OCI-LY1 (cell line): ENCODE results near the gene TRIM72.

Experiments used
- H2AFZ ChIP-seq: fragments of 200-600 bp; sonication (generic), shearing (Covaris generic); 2 replicates; pipeline ENCODE4 v1.6.0; 2014; ENCODE audit warnings: antibody characterized with exemption, mild to moderate bottlenecking, low read length
- H3F3A ChIP-seq: fragments of 200-600 bp; sonication (generic), shearing (Covaris generic); 2 replicates; pipeline ENCODE4 v1.6.0; 2014; ENCODE audit warnings: mild to moderate bottlenecking, antibody characterized with exemption, low read length, moderate library complexity; ENCODE audit not compliant: insufficient read depth
- H3K27ac ChIP-seq: fragments of 200-600 bp; sonication (generic); 2 replicates; pipeline ENCODE4 v1.5.1; 2014; ENCODE audit warnings: low read length, mixed run types, mild to moderate bottlenecking, low read depth; ENCODE audit not compliant: poor library complexity, severe bottlenecking
- H3K27me3 ChIP-seq: fragments of 200-600 bp; sonication (generic); 2 replicates; pipeline ENCODE4 v1.6.0; 2014; ENCODE audit warnings: antibody characterized with exemption, mild to moderate bottlenecking, low read length, moderate library complexity; ENCODE audit not compliant: insufficient read depth
- H3K36me3 ChIP-seq: fragments of 200-600 bp; sonication (generic); 2 replicates; pipeline ENCODE4 v1.6.1; 2014; ENCODE audit warnings: mild to moderate bottlenecking, antibody characterized with exemption, low read length, moderate library complexity, mixed read lengths; ENCODE audit not compliant: insufficient read depth
- H3K4me1 ChIP-seq: fragments of 200-600 bp; sonication (generic); 2 replicates; pipeline ENCODE4 v1.5.1; 2014; ENCODE audit warnings: mild to moderate bottlenecking, low read length, moderate library complexity; ENCODE audit not compliant: insufficient read depth, severe bottlenecking
- H3K4me2 ChIP-seq: fragments of 200-600 bp; sonication (generic), shearing (Covaris generic); 2 replicates; pipeline ENCODE4 v1.6.1; 2014; ENCODE audit warnings: low read length
- H3K4me3 ChIP-seq: fragments of 200-600 bp; sonication (generic); 2 replicates; pipeline ENCODE4 v1.5.1; 2014; ENCODE audit warnings: low read length, low read depth, mild to moderate bottlenecking, mixed read lengths; ENCODE audit not compliant: poor library complexity, severe bottlenecking
- H3K79me2 ChIP-seq: fragments of 200-600 bp; shearing (Covaris generic); 2 replicates; pipeline ENCODE4 v1.6.1; 2016; ENCODE audit warnings: mixed run types, low read length, mixed read lengths; ENCODE audit not compliant: insufficient read depth
- H3K9ac ChIP-seq: fragments of 200-600 bp; sonication (generic), shearing (Covaris generic); 2 replicates; pipeline ENCODE4 v1.6.1; 2014; ENCODE audit warnings: mild to moderate bottlenecking, low read length, mixed read lengths
- H3K9me2 ChIP-seq: fragments of 200-600 bp; sonication (generic), shearing (Covaris generic); 2 replicates; pipeline ENCODE4 v1.6.1; 2014; ENCODE audit warnings: low read depth, mild to moderate bottlenecking, low read length, mixed read lengths
- H3K9me3 ChIP-seq: fragments of 200-600 bp; shearing (Covaris generic); 2 replicates; pipeline ENCODE4 v1.6.1; 2014; ENCODE audit warnings: low read length, mixed read lengths
- H4K20me1 ChIP-seq: fragments of 200-600 bp; sonication (generic), shearing (Covaris generic); 2 replicates; pipeline ENCODE4 v1.6.0; 2016; ENCODE audit warnings: mild to moderate bottlenecking, low read length; ENCODE audit not compliant: insufficient read depth
- EZH2 ChIP-seq: fragments of 200-600 bp; sonication (generic), shearing (Covaris generic); IDR thresholded peaks from 2 replicates; pipeline ENCODE4 v1.8.0; 2017; ENCODE audit warnings: borderline replicate concordance, mixed run types, mild to moderate bottlenecking, antibody characterized with exemption, low read length, moderate library complexity, mixed read lengths
- TF ChIP-seq, protein P1 (sequence below): fragments of 200-600 bp; sonication (generic), shearing (Covaris generic); IDR thresholded peaks from 2 replicates; pipeline ENCODE4 v1.5.1; 2017; ENCODE audit warnings: mild to moderate bottlenecking, antibody characterized with exemption, low read length, moderate library complexity, mixed read lengths

Gene TRIM72

DNA sequence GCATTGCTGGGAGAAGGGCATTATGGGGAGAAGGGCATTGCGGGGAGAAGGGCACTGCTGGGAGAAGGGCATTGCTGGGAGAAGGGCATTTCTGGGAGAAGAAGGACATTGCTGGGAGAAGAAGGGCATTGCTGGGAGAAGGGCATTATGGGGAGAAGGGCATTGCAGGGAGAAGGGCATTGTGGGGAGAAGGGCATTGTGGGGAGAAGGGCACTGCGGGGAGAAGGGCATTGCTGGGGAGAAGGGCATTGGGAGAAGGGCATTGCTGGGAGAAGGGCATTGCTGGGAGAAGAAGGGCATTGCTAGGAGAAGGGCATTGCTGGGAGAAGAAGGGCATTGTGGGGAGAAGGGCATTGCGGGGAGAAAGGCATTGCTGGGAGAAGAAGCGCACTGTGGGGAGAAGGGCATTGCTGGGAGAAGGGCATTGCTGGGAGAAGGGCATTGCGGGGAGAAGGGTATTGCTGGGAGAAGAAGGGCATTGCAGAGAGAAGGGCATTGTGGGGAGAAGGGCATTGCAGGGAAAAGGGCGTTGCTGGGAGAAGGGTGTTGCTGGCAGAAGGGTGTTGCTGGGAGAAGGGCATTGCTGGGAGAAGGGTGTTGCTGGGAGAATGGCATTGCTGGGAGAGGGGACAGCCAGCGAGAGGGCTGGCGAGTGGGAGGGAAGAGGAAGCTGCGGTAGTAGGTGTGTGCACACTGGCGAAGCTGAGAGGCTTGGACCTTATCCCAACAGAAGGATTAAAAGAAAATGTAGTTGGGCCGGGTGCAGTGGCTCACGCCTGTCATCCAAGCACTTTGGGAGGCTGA is 7.6 kb downstream of the TRIM72 start:
- no peaks in the 10 kb centered on the region for H3K79me2 ChIP-seq
- no peaks in the 10 kb centered on the region for H3K36me3 ChIP-seq
- H3K9ac ChIP-seq, result no peak overlapping the region
- H3K27ac ChIP-seq, result no peak overlapping the region
- no peaks in the 10 kb centered on the region for H4K20me1 ChIP-seq
- H3K9me3 ChIP-seq, result no peaks in the 10 kb centered on the region
- no peak overlapping the region for H2AFZ ChIP-seq
- no peaks in the 10 kb centered on the region for H3K27me3 ChIP-seq
- H3K4me2 ChIP-seq, result no peak overlapping the region
- H3K9me2 ChIP-seq, result no peaks in the 10 kb centered on the region
- no peak for TF ChIP-seq EZH2
- TF ChIP-seq, protein P1, sequence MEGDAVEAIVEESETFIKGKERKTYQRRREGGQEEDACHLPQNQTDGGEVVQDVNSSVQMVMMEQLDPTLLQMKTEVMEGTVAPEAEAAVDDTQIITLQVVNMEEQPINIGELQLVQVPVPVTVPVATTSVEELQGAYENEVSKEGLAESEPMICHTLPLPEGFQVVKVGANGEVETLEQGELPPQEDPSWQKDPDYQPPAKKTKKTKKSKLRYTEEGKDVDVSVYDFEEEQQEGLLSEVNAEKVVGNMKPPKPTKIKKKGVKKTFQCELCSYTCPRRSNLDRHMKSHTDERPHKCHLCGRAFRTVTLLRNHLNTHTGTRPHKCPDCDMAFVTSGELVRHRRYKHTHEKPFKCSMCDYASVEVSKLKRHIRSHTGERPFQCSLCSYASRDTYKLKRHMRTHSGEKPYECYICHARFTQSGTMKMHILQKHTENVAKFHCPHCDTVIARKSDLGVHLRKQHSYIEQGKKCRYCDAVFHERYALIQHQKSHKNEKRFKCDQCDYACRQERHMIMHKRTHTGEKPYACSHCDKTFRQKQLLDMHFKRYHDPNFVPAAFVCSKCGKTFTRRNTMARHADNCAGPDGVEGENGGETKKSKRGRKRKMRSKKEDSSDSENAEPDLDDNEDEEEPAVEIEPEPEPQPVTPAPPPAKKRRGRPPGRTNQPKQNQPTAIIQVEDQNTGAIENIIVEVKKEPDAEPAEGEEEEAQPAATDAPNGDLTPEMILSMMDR, result no peak
- H3K4me1 ChIP-seq, result no peaks in the 10 kb centered on the region
- no peak overlapping the region for H3K4me3 ChIP-seq
- H3F3A ChIP-seq, result no peaks in the 10 kb centered on the region

DNA sequence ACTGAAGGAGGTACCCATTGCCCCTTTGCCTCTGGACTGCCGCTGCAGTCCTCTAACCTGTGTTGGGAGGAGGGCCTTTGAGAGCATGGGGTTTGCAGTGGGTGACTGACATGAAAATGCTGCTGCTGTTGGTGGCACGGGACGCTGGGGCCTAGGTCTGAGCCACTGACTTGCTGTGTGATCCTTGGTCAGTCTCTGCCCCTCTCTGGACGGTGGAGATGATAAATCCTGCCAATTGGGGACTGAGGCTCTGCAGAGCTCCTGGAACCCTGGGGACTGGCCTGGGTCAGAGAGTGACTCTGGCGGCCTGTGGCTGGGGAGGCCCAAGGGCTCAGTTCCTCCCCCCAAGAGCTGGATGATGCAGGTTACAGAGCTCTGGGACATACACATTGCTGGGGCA is 9.1 kb downstream of the TRIM72 start:
- TF ChIP-seq EZH2, result no peak
- TF ChIP-seq, protein P1, result no peak
- no peak overlapping the region for H2AFZ ChIP-seq

DNA sequence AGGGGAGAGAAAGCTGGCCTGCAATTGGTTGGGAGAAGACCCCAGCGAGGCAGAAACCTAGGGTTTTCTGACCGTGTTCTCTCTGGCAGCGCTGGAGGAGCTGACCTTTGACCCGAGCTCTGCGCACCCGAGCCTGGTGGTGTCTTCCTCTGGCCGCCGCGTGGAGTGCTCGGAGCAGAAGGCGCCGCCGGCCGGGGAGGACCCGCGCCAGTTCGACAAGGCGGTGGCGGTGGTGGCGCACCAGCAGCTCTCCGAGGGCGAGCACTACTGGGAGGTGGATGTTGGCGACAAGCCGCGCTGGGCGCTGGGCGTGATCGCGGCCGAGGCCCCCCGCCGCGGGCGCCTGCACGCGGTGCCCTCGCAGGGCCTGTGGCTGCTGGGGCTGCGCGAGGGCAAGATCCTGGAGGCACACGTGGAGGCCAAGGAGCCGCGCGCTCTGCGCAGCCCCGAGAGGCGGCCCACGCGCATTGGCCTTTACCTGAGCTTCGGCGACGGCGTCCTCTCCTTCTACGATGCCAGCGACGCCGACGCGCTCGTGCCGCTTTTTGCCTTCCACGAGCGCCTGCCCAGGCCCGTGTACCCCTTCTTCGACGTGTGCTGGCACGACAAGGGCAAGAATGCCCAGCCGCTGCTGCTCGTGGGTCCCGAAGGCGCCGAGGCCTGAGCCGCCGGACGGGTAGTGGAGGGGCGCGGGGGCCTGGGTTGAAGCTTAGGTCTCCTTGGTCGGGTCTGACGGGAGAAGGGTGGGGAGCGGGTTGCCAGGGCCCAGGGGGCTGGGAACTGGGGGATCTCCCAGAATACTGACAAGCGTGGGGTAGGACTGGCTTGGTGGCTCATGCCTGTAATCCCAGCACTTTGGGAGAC is 10.4 kb downstream of the TRIM72 start:
- no peaks in the 10 kb centered on the region for H3F3A ChIP-seq
- H3K4me1 ChIP-seq, result no peaks in the 10 kb centered on the region
- no peaks in the 10 kb centered on the region for H4K20me1 ChIP-seq
- H3K4me3 ChIP-seq, result no peak overlapping the region
- H3K9me2 ChIP-seq, result no peaks in the 10 kb centered on the region
- H3K27ac ChIP-seq, result no peak overlapping the region
- H3K36me3 ChIP-seq, result no peaks in the 10 kb centered on the region
- H3K4me2 ChIP-seq, result no peak overlapping the region
- H3K9ac ChIP-seq, result no peak overlapping the region
- H2AFZ ChIP-seq, result no peak overlapping the region
- H3K79me2 ChIP-seq, result no peaks in the 10 kb centered on the region
- H3K9me3 ChIP-seq, result no peaks in the 10 kb centered on the region
- H3K27me3 ChIP-seq, result no peaks in the 10 kb centered on the region
- no peak for TF ChIP-seq EZH2
- TF ChIP-seq, protein P1, result no peak

More for the DNA sequence above, 9.1 kb downstream of the TRIM72 start:
- Histone ChIP-seq H4K20me1 (no peaks in the 10 kb centered on the region), H3K4me2 (no peak overlapping the region), H3F3A (no peaks in the 10 kb centered on the region), H3K36me3 (no peaks in the 10 kb centered on the region), H3K27me3 (no peaks in the 10 kb centered on the region), H3K9me3 (no peaks in the 10 kb centered on the region), H3K4me1 (no peaks in the 10 kb centered on the region), H3K27ac (no peak overlapping the region), H3K9me2 (no peaks in the 10 kb centered on the region), H3K9ac (no peak overlapping the region), H3K4me3 (no peak overlapping the region), H3K79me2 (no peaks in the 10 kb centered on the region)
